Astrocyte of the cerebellum (primary cell): ENCODE data around the gene UGP2.

Source experiments
- DNase-seq: peaks from one replicate; pipeline ENCODE4 v3.0.0-alpha.2; 2011; ENCODE audit warnings: low read depth
- H3K4me3 ChIP-seq: 2 replicates; pipeline ENCODE4 v1.5.1; 2011; ENCODE audit warnings: mild to moderate bottlenecking, low read depth, low read length, moderate library complexity
- CTCF ChIP-seq: IDR thresholded peaks from 2 replicates; pipeline ENCODE4 v1.5.1; 2012; ENCODE audit warnings: low read length, low read depth, moderate library complexity, mild to moderate bottlenecking; ENCODE audit errors: missing control alignments
- in situ Hi-C: cut with HindIII; loops from 2 replicates; pipeline ENCODE4 v1.10.0; 2017; ENCODE audit warnings: low sequenced_read_pairs

The UGP2 gene

DNA sequence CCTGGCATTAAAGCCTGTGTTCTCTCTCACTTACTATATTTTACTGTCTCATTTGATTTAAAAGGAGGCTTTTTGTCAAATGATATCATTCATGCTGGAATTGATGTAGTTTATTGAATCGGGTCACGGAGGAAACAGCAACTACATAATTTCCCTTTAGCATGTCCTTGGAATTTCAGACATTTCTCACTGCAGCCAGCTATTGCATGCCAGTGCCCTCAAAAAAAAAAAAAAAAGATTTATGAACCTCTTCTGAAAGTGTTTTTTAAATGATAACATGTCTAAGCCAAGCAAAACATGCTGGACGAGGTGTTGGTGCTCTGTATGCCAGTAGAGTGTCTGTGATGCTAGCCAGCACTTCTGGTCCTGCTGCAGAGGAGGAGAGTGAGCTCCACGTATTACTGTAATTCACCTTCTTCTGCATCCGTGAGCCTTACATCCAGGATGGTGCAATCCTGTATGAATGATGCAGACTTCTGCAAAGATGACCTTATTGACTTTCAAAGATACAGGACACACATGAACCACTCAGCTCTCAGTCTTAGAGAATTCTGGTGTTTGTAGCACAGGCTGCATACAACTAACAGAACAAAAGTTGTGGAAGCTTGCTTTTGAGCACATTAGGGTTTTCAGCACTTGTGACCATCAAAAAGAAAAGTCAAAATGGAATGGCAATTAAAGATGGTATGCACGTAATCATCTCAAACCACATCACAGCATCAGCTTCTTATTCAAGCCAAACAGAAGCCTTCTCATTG lies 31.1 kb downstream of the UGP2 start:
- no peak for DNase-seq
- H3K4me3 ChIP-seq = no peak overlapping the region
- in situ Hi-C loops = loop anchor here (25.0 kb wide), 1 partner anchor 185 kb away; no protein-coding TSS in a partner anchor
- no peak for TF ChIP-seq CTCF

- H3K4me3 ChIP-seq = no peak overlapping the region
- in situ Hi-C loops = loop anchor here (25.0 kb wide), 1 partner anchor 187 kb away; no protein-coding TSS in a partner anchor
- no peak for TF ChIP-seq CTCF
- no peak for DNase-seq
These were observed 32.8 kb downstream of the UGP2 start for GRCh38 chr2:63874204-63875130.

DNA sequence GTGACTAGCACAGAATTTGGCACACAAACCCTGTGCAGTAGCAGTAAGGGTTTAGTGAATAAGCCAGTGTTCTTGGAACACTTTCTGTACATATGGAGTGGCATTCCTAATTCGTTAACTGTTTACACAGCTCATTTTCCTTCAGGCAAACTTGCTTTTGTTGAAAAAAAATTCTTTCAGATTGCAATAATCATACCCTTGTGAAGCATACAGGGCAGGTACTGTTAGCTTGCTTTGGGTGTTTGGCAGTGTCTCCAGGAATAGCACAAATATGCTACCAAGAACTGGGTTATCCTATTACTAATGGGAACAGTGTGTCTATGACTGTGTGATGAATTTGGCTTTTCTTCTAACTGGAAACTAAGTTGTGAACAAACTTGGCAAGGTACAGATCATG lies 33.4 kb downstream of the UGP2 start:
- in situ Hi-C loops = no loop called here
- DNase-seq = no peak
- no peak overlapping the region for H3K4me3 ChIP-seq
- TF ChIP-seq CTCF = no peak

DNA sequence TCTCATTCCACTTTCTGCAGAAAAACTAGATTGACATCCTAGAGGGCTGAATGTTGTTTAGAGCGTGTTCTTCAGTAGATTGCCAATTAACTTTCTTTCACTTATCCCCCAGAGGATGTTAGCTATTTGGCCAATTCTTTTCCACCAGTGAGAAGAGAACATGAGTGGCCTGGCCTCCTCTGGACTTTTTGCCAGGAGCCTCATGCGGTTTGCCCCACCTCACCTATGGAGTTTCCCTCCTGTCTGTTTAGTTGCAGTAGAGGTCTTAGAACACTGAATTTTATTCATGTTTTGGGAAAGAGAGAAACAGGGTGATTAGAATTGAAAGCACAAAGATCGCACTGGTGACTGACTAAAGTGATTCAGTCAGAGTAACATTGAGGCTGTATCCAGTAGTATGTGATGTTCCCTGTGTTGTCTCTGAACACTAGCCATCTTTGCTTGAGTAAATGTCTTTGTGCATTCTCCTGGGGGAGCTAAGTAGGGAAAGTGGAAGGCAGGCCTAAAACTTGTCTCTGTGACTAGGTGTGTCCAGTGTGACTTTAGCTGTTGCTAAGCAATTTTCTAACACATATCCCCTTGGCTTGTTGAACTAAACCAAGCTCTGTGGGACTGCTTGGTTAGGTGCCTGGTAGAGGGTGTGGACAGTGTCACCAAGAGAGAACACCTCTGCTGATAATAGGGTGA lies 34.0 kb downstream of the UGP2 start:
- in situ Hi-C loops = no loop called here
- H3K4me3 ChIP-seq = no peak overlapping the region
- DNase-seq = no peak
- no peak for TF ChIP-seq CTCF

DNA sequence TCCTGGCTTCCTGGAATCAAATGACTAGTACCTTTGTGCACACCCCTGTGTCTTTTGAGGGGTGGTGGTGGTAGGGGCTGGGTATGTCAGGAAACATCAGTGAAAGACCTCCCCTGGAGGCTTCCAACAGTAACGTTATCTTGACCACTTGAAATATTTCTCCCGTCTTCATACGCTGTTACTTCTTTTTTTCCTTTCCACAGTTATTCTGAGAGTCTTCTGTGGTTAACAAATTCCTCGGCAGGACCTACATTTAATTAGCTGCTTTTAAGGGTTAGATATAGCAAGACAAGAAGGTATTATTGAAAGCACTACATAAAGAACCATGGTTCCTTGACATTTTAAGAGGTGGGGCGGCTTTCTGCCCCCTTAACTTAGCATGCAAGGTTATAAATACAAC lies 34.6 kb downstream of the UGP2 start:
- in situ Hi-C loops = no loop called here
- TF ChIP-seq CTCF = no peak
- H3K4me3 ChIP-seq = no peak overlapping the region
- no peak for DNase-seq

- no peak for TF ChIP-seq CTCF
- no peak for DNase-seq
- in situ Hi-C loops = no loop called here
- no peak overlapping the region for H3K4me3 ChIP-seq
These were observed 36.8 kb downstream of the UGP2 start for GRCh38 chr2:63878486-63878885.
